H9 (cell line): ENCODE data around the gene VAV3. TPM values are rescaled to one million over a fixed set of nuclear protein-coding genes. Genes with fewer than 3 reads are reported as not detected.

Experiments
- DNase-seq: peaks from one replicate; pipeline ENCODE4 v3.0.0-alpha.2; 2017
- H2AFZ ChIP-seq: one replicate; pipeline ENCODE4 v1.6.1; 2013; ENCODE audit warnings: mild to moderate bottlenecking, low read length, control low read depth, moderate library complexity
- H2AK5ac ChIP-seq: 2 replicates; pipeline ENCODE4 v1.6.1; 2013; ENCODE audit warnings: low read length, control low read depth, mixed read lengths; ENCODE audit not compliant: insufficient read length
- H2BK120ac ChIP-seq: one replicate; pipeline ENCODE4 v1.6.1; 2013; ENCODE audit warnings: low read depth, mild to moderate bottlenecking, low read length, control low read depth, inconsistent platforms; ENCODE audit not compliant: poor library complexity, severe bottlenecking
- H2BK12ac ChIP-seq: 2 replicates; pipeline ENCODE4 v1.6.1; 2013; ENCODE audit warnings: low read length, control low read depth, mixed read lengths, low read depth; ENCODE audit not compliant: insufficient read length
- H2BK15ac ChIP-seq: 2 replicates; pipeline ENCODE4 v1.6.1; 2013; ENCODE audit warnings: low read depth, low read length, control low read depth
- H2BK20ac ChIP-seq: one replicate; pipeline ENCODE4 v1.6.1; 2013; ENCODE audit warnings: low read depth, mild to moderate bottlenecking, low read length, control low read depth, inconsistent platforms; ENCODE audit not compliant: poor library complexity, severe bottlenecking
- H2BK5ac ChIP-seq: 2 replicates; pipeline ENCODE4 v1.6.1; 2013; ENCODE audit warnings: low read length, control low read depth, mixed read lengths; ENCODE audit not compliant: insufficient read length
- H3K14ac ChIP-seq: 2 replicates; pipeline ENCODE4 v1.6.1; 2013; ENCODE audit warnings: low read length, control low read depth; ENCODE audit not compliant: insufficient read depth
- H3K18ac ChIP-seq: 2 replicates; pipeline ENCODE4 v1.6.1; 2013; ENCODE audit warnings: low read depth, mild to moderate bottlenecking, mixed read lengths, low read length, control low read depth; ENCODE audit not compliant: insufficient read length
- H3K23ac ChIP-seq: 2 replicates; pipeline ENCODE4 v1.6.1; 2013; ENCODE audit warnings: low read length, control low read depth, mixed read lengths, low read depth; ENCODE audit not compliant: insufficient read length
- H3K23me2 ChIP-seq: 2 replicates; pipeline ENCODE4 v1.6.1; 2013; ENCODE audit warnings: low read depth, mild to moderate bottlenecking, mixed read lengths, low read length, control low read depth; ENCODE audit not compliant: insufficient read length, poor library complexity, severe bottlenecking
- H3K27ac ChIP-seq: 2 replicates; pipeline ENCODE4 v1.5.1; 2013; ENCODE audit warnings: low read length, control low read depth, mixed read lengths, low read depth; ENCODE audit not compliant: insufficient read length
- H3K27me3 ChIP-seq: 2 replicates; pipeline ENCODE4 v1.6.1; 2013; ENCODE audit warnings: low read length, control low read depth, inconsistent platforms; ENCODE audit not compliant: insufficient read depth
- H3K4ac ChIP-seq: 2 replicates; pipeline ENCODE4 v1.6.1; 2013; ENCODE audit warnings: low read depth, mild to moderate bottlenecking, control low read depth, inconsistent platforms, low read length, moderate library complexity
- H3K4me1 ChIP-seq: 2 replicates; pipeline ENCODE4 v1.6.1; 2013; ENCODE audit warnings: low read length, control low read depth, inconsistent platforms; ENCODE audit not compliant: insufficient read depth
- H3K4me2 ChIP-seq: 2 replicates; pipeline ENCODE4 v1.6.1; 2013; ENCODE audit warnings: low read length, control low read depth, mixed read lengths; ENCODE audit not compliant: insufficient read length, insufficient read depth
- H3K56ac ChIP-seq: 2 replicates; pipeline ENCODE4 v1.6.1; 2013; ENCODE audit warnings: low read depth, mild to moderate bottlenecking, mixed read lengths, low read length, control low read depth; ENCODE audit not compliant: insufficient read length
- H3K79me1 ChIP-seq: 2 replicates; pipeline ENCODE4 v1.6.1; 2013; ENCODE audit warnings: low read depth, mild to moderate bottlenecking, moderate library complexity, low read length, control low read depth, inconsistent platforms; ENCODE audit not compliant: insufficient read depth, poor library complexity, severe bottlenecking
- H3K79me2 ChIP-seq: 2 replicates; pipeline ENCODE4 v1.6.1; 2013; ENCODE audit warnings: low read length, control low read depth, inconsistent platforms; ENCODE audit not compliant: insufficient read depth
- H3K9ac ChIP-seq: 2 replicates; pipeline ENCODE4 v1.6.1; 2013; ENCODE audit warnings: low read length, control low read depth, mixed read lengths; ENCODE audit not compliant: insufficient read length; ENCODE audit errors: extremely low read depth
- H3K9me3 ChIP-seq: one replicate; pipeline ENCODE4 v1.6.1; 2013; ENCODE audit warnings: low read depth, low read length, inconsistent platforms; ENCODE audit not compliant: control insufficient read depth
- H3T11ph ChIP-seq: one replicate; pipeline ENCODE4 v1.6.1; 2013; ENCODE audit warnings: mild to moderate bottlenecking, low read length, control low read depth, inconsistent platforms
- H4K20me1 ChIP-seq: one replicate; pipeline ENCODE4 v1.6.1; 2013; ENCODE audit not compliant: control insufficient read depth, insufficient read length, insufficient read depth
- H4K5ac ChIP-seq: 2 replicates; pipeline ENCODE4 v1.6.1; 2013; ENCODE audit warnings: low read depth, mild to moderate bottlenecking, mixed read lengths, low read length, control low read depth; ENCODE audit not compliant: insufficient read length
- H4K8ac ChIP-seq: replicated peaks from 2 replicates; pipeline ENCODE4 v1.6.1; 2013; ENCODE audit warnings: low read length, control low read depth, mixed read lengths, low read depth; ENCODE audit not compliant: insufficient read length
- H4K91ac ChIP-seq: 2 replicates; pipeline ENCODE4 v1.6.1; 2013; ENCODE audit warnings: low read depth, mild to moderate bottlenecking, moderate library complexity, mixed read lengths, low read length, control low read depth; ENCODE audit not compliant: insufficient read length
- H3K27ac Mint-ChIP-seq, 3 experiments: 2 replicates in 2 of 3; 3 replicates in 1 of 3; pipeline ENCODE4 v1.8.0; 2020 to 2021; ENCODE audit warnings: mixed read lengths in 3 of 3, mild to moderate bottlenecking in 1 of 3, moderate library complexity in 1 of 3
- H3K27me3 Mint-ChIP-seq: 2 replicates; pipeline ENCODE4 v1.8.0; 2021; ENCODE audit warnings: low read depth, mild to moderate bottlenecking, moderate library complexity, mixed read lengths
- H3K36me3 Mint-ChIP-seq, 3 experiments: 2 replicates in 2 of 3; 3 replicates in 1 of 3; pipeline ENCODE4 v1.8.0; 2020 to 2021; ENCODE audit warnings: low read depth in 3 of 3, mixed read lengths in 3 of 3; ENCODE audit not compliant: insufficient read depth in 1 of 3
- H3K4me1 Mint-ChIP-seq, 2 experiments: 2 replicates each; pipeline ENCODE4 v1.8.0; 2020; ENCODE audit warnings: mixed read lengths in 2 of 2
- H3K4me3 Mint-ChIP-seq, 2 experiments: 2 replicates in 1 of 2; 3 replicates in 1 of 2; pipeline ENCODE4 v1.8.0; 2020 to 2021; ENCODE audit warnings: mild to moderate bottlenecking in 2 of 2, mixed read lengths in 2 of 2, moderate library complexity in 1 of 2
- H3K9me3 Mint-ChIP-seq, 2 experiments: 2 replicates in 1 of 2; 3 replicates in 1 of 2; pipeline ENCODE4 v1.8.0; 2020; ENCODE audit warnings: mild to moderate bottlenecking in 2 of 2, mixed read lengths in 2 of 2, moderate library complexity in 1 of 2
- WGBS: extraction: QIAGEN DNeasy Blood & Tissue Kit; methylation state at CpG from one replicate; pipeline ENCODE4 v1.1.7; 2013; ENCODE audit warnings: missing lambda C conversion rate, low lambda C conversion rate, mixed read lengths; ENCODE audit not compliant: insufficient read length; ENCODE audit errors: extremely low coverage; 5-methylcytosine and 5-hydroxymethylcytosine counted together
- total RNA-seq: library from RNA; stranded (reverse); gene quantifications from 2 replicates; pipeline ENCODE4 v1.2.1, GENCODE V29; 2021
- TF ChIP-seq, protein P1 (sequence below): fragments of 200-600 bp; sonication (generic); conservative IDR thresholded peaks from 3 replicates; pipeline ENCODE4 v1.8.0; 2021; ENCODE audit warnings: antibody characterized with exemption, mild to moderate bottlenecking

VAV3 gene
- total RNA-seq, 1 experiment from 2014 or later: 5.1 TPM

DNA sequence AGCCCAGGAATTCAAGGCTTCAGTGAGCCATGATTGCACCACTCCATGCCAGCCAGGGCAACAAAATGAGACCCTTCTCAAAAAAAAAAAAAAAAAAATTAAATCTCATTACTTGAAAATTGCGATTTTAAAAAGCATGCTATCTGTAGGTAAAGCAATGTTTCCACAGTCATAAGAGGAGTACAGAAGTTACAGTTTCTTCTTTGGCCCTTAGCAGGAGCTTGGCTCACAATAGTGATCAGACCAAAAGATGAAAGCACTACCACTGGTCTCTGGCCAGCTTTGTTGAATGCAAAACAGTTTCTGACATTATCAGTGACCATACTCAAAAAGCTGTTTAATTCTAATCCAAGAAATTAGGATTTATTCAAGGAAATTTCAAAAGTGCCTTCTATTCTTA lies 31.2 kb downstream of the VAV3 start:
- no peak overlapping the region for H3K4me3 Mint-ChIP-seq
- Histone ChIP-seq H2AFZ (no peak overlapping the region), H2BK20ac (no peak overlapping the region), H3T11ph (no peak overlapping the region), H2BK15ac (no peak overlapping the region), H4K8ac (no peak overlapping the region), H4K20me1 (no peaks in the 10 kb centered on the region), H3K79me2 (0 out of 2 replicates have a peak, but pooled peaks cover 2% of the 10 kb centered on the region), H3K9me3 (no peaks in the 10 kb centered on the region), H4K5ac (no peak overlapping the region), H3K27me3 (no peaks in the 10 kb centered on the region), H3K9ac (no peak overlapping the region), H3K4me1 (peaks cover 10% of the 10 kb centered on the region; the same call in 1 of the 2 replicates), H3K23ac (no peak overlapping the region), H3K23me2 (no peaks in the 10 kb centered on the region), H3K14ac (no peak overlapping the region), H4K91ac (no peak overlapping the region), H2BK12ac (no peak overlapping the region), H3K27ac (no peak overlapping the region), H2AK5ac (no peak overlapping the region), H3K4me2 (no peak overlapping the region), H3K56ac (no peak overlapping the region), H3K4ac (no peak overlapping the region), H2BK120ac (no peak overlapping the region), H3K79me1 (no peaks in the 10 kb centered on the region), H3K18ac (no peak overlapping the region), H2BK5ac (no peak overlapping the region)
- H3K36me3 Mint-ChIP-seq: no peaks in the 10 kb centered on the region; a peak in 1 of 7 replicates
- no CpG with 5 or more reads among the region's 1 CpG for WGBS
- no peaks in the 10 kb centered on the region for H3K27me3 Mint-ChIP-seq
- DNase-seq: no peak
- H3K27ac Mint-ChIP-seq: no peak overlapping the region
- TF ChIP-seq, protein P1, sequence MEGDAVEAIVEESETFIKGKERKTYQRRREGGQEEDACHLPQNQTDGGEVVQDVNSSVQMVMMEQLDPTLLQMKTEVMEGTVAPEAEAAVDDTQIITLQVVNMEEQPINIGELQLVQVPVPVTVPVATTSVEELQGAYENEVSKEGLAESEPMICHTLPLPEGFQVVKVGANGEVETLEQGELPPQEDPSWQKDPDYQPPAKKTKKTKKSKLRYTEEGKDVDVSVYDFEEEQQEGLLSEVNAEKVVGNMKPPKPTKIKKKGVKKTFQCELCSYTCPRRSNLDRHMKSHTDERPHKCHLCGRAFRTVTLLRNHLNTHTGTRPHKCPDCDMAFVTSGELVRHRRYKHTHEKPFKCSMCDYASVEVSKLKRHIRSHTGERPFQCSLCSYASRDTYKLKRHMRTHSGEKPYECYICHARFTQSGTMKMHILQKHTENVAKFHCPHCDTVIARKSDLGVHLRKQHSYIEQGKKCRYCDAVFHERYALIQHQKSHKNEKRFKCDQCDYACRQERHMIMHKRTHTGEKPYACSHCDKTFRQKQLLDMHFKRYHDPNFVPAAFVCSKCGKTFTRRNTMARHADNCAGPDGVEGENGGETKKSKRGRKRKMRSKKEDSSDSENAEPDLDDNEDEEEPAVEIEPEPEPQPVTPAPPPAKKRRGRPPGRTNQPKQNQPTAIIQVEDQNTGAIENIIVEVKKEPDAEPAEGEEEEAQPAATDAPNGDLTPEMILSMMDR: no peak
- H3K9me3 Mint-ChIP-seq: no peaks in the 10 kb centered on the region
- H3K4me1 Mint-ChIP-seq: peaks cover 26% of the 10 kb centered on the region in 2 experiments
